Measurements from ENCODE around the gene NT5C1B. TPM values are rescaled to one million over a fixed set of nuclear protein-coding genes. Genes with fewer than 3 reads are reported as not detected.

Gene NT5C1B
- total RNA-seq, 1 donor from 2014 or later, result not detected

DNA sequence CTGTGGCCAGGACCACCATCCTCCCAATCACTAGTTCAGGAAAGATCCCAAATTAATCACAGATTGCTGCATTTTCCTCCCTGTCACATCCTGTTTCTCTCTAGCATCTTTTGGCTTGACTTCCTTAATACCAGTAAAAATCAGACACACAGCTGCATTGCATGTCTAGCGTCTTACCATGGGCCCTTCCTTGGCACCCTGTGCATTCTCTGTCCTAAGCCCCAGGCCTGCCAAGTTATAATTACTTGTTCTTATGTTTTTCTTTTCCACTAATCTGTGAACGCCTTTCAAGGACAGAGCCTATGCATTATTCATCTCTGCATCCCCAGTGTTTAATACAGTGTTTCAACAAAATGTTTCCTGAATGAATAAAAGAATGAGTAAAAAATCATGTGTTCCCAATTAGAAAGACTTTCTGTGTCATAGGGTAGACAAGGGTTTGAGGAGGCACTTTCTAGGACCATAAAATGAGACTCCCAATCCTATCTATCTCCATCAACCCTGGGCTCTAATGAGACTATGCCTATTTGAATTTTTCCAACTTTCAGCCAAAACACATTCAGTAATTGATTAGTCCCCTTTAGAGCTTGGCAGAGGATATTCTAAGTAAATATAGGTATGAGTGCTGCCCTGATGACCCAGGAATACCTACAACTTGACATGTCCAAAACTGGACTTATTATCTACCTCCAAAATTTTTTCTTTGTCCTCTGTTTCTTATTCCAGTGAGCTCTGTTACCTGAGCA, 10.3 kb upstream of the NT5C1B start:
- DNase-seq (ENCODE audit: low spot score in 2 of 2, unreplicated experiment in 2 of 2), result no peak
- Mint-ChIP-seq H3K27me3 (ENCODE audit: low read depth) (no peaks in the 10 kb centered on the region), H3K4me1 (peaks cover 10% of the 10 kb centered on the region), H3K27ac (no peak overlapping the region), H3K36me3 (no peaks in the 10 kb centered on the region), H3K4me3 (no peak overlapping the region), H3K9me3 (no peaks in the 10 kb centered on the region)
- TF ChIP-seq CTCF (IDR thresholded peaks at IDR 0.05; ENCODE audit: unreplicated experiment), result no peak

- Mint-ChIP-seq H3K36me3 (no peaks in the 10 kb centered on the region), H3K27ac (no peak overlapping the region), H3K9me3 (no peaks in the 10 kb centered on the region), H3K4me1 (peaks cover 3% of the 10 kb centered on the region), H3K4me3 (no peak overlapping the region), H3K27me3 (ENCODE audit: low read depth) (no peaks in the 10 kb centered on the region)
- DNase-seq (ENCODE audit: low spot score in 2 of 2, unreplicated experiment in 2 of 2), result no peak
- TF ChIP-seq CTCF (IDR thresholded peaks at IDR 0.05; ENCODE audit: unreplicated experiment), result no peak
Measured at GRCh38 chr2:18598848-18599484, 9.6 kb upstream of the NT5C1B start.

DNA sequence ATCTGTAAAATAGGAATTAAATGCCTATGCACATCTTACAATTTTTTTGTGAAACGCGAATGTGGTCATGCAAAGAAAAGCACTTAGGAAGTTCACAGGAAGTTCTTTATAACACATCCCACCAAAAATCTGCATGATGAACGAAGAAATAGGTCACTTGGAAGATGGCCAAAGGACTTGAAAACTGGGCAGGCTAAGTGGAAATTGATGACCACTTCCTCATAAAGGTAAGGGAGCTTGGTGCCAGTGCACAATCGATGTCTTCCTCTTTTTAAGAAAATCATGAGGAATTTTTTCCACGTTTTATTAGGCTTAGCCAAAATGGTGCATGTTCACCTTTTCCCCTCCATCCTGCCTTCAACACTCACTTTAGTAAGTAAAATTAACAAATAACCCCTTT, 8.2 kb upstream of the NT5C1B start:
- DNase-seq (ENCODE audit: low spot score in 2 of 2, unreplicated experiment in 2 of 2), result no peak
- Mint-ChIP-seq H3K4me1 (no peaks in the 10 kb centered on the region), H3K9me3 (no peaks in the 10 kb centered on the region), H3K27ac (no peak overlapping the region), H3K4me3 (no peak overlapping the region), H3K27me3 (ENCODE audit: low read depth) (no peaks in the 10 kb centered on the region), H3K36me3 (no peaks in the 10 kb centered on the region)
- TF ChIP-seq CTCF (IDR thresholded peaks at IDR 0.05; ENCODE audit: unreplicated experiment), result no peak

DNA sequence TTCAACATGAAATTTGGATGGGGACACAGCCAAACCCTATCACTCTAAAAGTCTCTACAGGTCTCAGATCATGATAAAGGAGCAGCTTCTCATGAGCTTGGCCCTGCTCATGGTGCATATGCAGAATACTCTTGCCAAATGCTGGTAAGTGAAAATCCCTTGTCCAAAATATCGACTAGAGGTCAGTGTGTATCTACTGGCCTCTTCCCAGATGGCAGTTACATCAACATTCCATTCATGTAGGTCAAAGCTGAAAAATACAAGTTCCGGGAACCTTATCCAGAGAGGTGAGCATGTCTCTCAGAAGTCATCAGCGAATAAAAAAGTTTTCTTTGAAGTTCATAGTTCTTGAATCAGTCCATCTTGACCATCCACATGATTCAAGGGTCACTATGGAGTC, 7.6 kb upstream of the NT5C1B start:
- DNase-seq (ENCODE audit: low spot score in 2 of 2, unreplicated experiment in 2 of 2), result no peak
- no peaks in the 10 kb centered on the region for H3K4me1 Mint-ChIP-seq
- H3K36me3 Mint-ChIP-seq, result no peaks in the 10 kb centered on the region
- no peaks in the 10 kb centered on the region for H3K9me3 Mint-ChIP-seq
- H3K4me3 Mint-ChIP-seq, result no peak overlapping the region
- H3K27me3 Mint-ChIP-seq (ENCODE audit: low read depth), result no peaks in the 10 kb centered on the region
- no peak for TF ChIP-seq CTCF (IDR thresholded peaks at IDR 0.05; ENCODE audit: unreplicated experiment)
- no peak overlapping the region for H3K27ac Mint-ChIP-seq

- no peak overlapping the region for H3K4me3 Mint-ChIP-seq
- TF ChIP-seq CTCF (IDR thresholded peaks at IDR 0.05; ENCODE audit: unreplicated experiment), result no peak
- no peak overlapping the region for H3K27ac Mint-ChIP-seq
- no peaks in the 10 kb centered on the region for H3K4me1 Mint-ChIP-seq
- DNase-seq (ENCODE audit: low spot score in 2 of 2, unreplicated experiment in 2 of 2), result no peak
- H3K9me3 Mint-ChIP-seq, result no peaks in the 10 kb centered on the region
- H3K36me3 Mint-ChIP-seq, result no peaks in the 10 kb centered on the region
- no peaks in the 10 kb centered on the region for H3K27me3 Mint-ChIP-seq (ENCODE audit: low read depth)
Measured at GRCh38 chr2:18593496-18593895, 4.1 kb upstream of the NT5C1B start.
